Skin epidermis (tissue), 12 donors: ENCODE measurements around the gene GLI3.

Experiments
- H3K27ac ChIP-seq, 21 experiments: fragments of 200-600 bp; sonication (generic) in 11 of 21; one replicate each; pipeline ENCODE4 v1.5.0; 2020; ENCODE audit warnings: mild to moderate bottlenecking in 3 of 21, inconsistent platforms in 2 of 21, moderate library complexity in 2 of 21
- H3K4me3 ChIP-seq, 7 experiments: fragments of 200-600 bp; sonication (generic) in 2 of 7; one replicate each; pipeline ENCODE4 v1.5.0; 2020; ENCODE audit warnings: inconsistent platforms in 2 of 7, mild to moderate bottlenecking in 2 of 7, moderate library complexity in 1 of 7

GLI3 gene

DNA sequence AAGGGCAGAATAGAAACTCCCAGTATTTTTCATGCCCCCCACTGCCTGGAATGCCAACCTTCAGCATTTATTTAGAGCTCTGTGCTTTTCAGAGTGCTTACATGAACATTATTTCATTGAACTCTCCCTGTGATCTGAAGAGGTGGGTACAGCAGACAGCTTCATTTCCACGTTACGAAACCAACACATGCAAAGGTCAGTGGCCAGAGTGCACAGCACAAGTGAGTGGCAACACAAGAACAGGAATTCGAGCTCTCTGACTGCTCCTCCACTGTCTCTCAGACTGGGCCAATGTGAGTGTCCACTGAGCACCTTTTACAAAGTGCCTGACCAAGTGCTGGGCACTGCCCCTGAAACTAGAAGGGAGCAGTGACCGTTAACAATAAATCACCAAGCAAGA, 162.9 kb downstream of the GLI3 start:
- no peak overlapping the region for H3K4me3 ChIP-seq
- H3K27ac ChIP-seq: no peak overlapping the region

DNA sequence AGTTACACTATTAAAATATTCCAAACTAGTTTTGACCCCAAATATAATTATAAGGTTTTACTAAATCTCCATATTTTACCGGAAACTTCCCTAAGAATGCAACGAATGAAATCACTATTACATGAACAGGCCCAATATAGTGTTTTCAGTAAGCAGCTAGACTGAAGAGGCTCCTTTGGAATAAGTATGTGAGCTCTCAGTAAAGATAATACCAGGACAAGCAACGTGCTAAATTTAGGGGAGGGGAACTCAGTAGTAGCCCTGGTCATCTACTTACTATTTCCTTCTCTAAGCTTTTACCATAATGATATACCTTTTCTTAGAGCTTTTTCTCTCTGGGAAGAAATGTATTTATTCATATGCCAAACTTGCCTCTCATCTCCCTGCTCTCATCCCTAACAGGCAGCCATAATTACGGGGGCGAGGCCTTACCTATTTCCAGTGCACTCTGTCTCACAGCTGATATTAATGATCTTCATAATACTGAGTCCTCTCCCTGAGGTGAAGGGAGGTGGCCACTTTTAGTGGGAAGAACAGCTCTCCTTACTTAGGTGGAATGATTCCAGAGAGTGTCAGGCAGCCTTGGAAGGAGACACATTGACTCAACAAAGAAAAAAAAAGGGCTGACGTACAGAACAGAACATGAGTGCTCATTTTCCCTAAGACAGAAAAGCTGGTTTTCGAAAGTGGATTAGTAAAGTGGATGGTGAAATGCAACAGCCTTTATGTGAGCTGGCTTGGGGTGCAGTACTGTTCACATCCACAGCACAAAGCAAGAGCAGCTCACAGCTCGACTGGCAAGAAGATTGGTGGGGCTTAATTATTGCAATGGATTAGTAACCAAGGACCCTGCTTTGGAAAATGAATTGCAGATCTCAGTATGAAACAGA, 165.4 kb downstream of the GLI3 start:
- Histone ChIP-seq H3K27ac (peak overlapping the region in 2 of 21 experiments; percentile 33 to 56), H3K4me3 (no peak overlapping the region)

DNA sequence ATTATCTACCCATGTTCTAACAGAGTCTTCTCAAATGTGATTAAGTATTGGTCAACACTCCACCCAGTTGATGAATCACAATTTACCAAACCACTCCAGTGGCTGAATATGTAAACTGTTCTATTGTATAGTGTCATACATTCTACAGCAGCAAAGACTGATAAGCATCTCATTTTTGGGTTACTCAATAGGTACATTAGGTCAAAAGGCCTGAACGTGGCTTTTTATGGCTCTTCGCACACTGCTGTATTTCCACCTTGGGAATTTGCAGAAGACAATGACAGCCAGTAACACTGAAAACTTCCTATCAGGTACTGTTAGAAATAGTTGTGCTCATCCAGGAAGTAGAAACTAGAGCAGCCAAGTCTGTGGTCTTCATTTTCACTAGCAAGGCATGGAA, 166.9 kb downstream of the GLI3 start:
- no peak overlapping the region for H3K4me3 ChIP-seq
- no peak overlapping the region for H3K27ac ChIP-seq

DNA sequence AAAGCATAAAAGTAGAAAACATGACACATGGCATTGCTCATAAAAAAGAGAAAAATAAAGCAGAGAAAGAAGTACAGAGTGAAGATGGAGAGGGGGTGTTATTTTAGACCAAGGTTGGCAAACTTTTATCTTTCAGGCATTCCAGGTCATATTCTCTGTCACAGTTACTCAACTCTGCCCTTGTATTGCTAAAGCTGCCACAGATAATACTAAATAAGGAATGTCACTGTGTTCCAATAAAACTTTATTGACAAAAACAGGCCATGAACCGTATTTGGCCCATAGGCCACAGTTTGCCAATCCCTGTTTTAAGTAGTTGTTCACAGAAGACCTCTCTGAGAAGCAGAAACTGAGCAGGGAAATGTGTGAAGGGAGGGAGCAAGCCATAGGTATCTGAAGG, 167.4 kb downstream of the GLI3 start:
- Histone ChIP-seq H3K4me3 (no peak overlapping the region), H3K27ac (no peak overlapping the region)

DNA sequence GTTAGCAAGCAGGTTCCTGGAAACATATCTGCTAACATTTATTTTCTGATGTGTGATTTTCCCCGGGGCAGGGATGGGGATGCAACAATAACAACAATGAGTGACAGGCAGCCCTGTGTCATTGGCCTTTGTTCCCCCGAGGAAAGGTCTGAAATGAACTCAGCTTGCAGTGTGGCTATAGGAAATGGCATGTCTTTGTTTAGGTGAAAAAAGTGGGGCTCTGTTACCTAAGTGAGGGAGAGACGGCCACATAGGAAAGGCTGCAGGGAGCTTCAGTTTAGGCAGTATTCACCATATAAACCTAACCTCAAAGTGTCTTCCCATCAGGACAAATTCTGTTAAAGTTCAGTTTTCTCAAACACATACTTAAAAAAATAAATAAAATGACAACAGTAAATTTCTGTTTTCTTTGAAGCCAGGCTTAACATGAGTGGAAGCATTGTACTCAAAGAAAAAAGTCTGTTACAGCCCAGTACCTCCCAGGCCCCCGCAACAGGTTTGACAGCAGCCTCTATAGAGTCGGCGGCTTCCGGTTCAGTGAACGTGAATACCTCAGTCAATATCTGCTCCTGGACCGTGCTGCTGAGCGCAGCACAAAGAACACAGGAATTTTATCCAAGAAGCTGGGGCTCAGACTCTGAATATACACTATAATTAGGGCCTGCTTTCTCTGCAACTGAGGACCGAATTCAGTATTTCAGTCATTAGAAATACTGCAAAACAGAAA, 168.3 kb downstream of the GLI3 start:
- H3K4me3 ChIP-seq: no peak overlapping the region
- no peak overlapping the region for H3K27ac ChIP-seq

DNA sequence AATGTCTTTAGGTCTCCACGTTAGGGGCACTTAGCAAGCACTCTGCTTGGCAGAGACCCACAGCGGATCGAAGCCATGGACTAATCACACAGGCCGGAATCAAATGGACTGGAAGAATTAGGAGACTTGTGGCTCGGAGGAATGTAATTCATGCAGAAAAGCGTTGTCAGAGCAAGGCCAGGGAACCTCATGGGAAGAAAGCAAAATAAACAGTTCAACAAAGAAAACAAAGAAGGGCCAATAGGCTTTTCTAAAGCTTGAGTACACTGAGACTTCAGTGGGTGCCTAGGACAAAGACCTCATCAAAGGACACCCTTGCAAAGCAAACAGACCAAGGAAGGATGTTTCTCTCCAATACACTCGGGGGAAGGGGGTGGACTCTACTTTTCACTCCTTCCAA, 171.1 kb downstream of the GLI3 start:
- H3K27ac ChIP-seq: no peak overlapping the region
- H3K4me3 ChIP-seq: no peak overlapping the region

DNA sequence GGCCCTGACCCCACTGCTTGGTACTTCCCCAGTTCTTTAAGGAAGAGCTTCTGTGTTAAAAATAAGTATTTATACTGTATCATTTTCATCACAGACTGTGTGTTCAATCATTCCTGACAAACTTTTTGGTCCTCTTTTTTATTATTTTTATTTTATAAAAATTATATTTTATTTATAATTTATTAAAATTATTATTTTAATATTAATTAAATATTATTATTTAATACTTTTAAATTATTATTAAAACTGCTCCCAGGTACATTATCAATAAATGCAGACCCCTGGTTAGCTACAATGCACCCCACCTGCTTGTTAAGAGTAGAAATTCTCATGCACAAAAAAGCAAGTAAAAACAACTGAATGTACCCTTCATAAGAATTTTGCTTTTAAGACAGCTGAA, 172.0 kb downstream of the GLI3 start:
- H3K4me3 ChIP-seq: no peak overlapping the region
- H3K27ac ChIP-seq: no peak overlapping the region

DNA sequence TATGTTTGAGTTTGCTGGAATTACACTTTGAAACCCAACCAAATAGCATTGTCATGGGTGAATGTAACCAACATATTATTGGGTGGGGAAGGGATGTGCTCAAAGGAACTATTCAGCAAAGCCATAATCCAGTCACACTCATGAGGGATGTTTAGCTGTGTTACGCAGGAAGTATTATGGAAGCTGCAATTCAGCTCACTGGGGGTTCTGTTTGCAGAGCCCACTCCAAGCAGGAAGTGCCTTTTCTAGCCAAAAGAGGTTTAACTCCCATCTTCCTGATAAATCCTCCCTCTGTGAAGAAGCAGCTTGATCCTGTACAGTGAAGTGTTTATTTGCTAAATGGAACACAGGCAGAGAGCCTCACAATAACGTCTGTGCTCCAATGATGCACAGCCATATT, 172.5 kb downstream of the GLI3 start:
- Histone ChIP-seq H3K27ac (no peak overlapping the region), H3K4me3 (no peak overlapping the region)

DNA sequence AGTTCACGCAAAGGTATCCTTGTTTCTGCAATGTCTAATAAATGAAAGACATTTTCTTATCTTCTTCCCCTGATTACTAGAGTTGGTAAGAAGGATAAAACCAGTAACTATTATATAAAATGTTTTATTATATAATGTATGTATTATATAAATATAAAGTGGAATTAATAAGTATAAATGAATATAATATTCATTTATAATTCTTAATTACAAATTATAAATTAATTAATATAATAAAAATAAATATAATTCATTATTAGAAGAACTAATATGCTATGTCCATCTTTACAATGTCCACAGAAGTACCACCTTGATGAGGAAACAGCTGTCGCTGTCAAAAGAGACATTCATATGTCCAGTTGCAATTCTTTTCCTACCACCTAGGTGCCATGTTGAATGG, 177.7 kb downstream of the GLI3 start:
- H3K27ac ChIP-seq: no peak overlapping the region
- no peak overlapping the region for H3K4me3 ChIP-seq

DNA sequence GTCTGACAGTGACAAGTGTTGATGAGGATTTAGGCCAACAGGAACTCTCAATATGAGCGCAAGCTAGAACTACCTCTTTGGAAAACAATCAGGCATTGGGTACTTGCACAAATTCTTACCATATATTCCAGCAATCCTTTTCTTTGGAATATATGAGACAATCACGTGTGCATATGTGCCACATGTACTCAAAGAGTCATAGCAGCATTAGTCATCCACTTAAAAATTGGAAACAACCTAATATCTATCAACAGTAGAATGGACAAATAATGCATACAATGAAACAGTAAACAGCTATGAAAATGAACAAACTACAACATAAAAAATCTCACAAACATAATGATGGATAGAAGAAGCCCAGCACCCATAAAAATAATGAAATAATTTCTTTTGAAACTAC, 179.7 kb downstream of the GLI3 start:
- Histone ChIP-seq H3K4me3 (no peak overlapping the region), H3K27ac (no peak overlapping the region)

DNA sequence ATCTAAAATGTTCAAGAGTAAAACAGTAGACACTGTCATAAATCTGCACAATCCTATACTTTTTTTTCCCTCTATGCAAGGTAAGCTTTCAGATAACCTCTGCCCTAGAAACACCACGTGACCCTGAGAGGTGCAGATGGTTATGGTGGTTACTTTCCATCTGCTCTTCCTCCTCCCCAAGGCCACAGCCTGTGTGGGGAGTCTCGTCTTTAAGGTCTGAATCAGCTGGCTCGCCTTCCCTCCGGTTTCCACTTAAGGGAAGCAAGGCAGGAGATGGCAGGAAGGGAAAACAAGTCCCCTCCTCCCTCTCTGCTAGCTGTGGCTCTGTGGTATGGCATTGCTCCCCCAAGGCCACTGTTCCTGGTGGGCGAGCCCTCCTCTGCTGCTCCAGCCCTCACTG, 181.8 kb downstream of the GLI3 start:
- Histone ChIP-seq H3K4me3 (no peak overlapping the region), H3K27ac (no peak overlapping the region)

DNA sequence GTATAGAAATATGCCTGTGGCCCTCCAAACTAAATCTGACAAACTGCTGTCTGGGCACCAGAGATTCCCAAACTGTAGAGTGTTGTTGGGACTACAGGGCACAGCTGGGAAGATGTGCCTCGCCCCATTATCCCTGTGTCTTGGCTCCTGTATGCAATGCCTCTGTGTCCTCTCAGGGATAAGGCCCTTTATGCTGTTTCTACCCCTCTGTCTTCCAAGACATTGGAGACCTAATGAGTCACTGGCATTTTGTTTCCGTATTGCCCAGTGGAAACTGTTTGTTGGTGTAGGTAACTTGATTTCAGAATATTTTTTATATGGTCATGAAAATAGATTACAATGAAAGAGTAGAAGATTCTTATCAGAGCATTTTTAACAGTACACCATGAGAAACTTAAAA, 183.2 kb downstream of the GLI3 start:
- H3K27ac ChIP-seq: no peak overlapping the region
- no peak overlapping the region for H3K4me3 ChIP-seq

DNA sequence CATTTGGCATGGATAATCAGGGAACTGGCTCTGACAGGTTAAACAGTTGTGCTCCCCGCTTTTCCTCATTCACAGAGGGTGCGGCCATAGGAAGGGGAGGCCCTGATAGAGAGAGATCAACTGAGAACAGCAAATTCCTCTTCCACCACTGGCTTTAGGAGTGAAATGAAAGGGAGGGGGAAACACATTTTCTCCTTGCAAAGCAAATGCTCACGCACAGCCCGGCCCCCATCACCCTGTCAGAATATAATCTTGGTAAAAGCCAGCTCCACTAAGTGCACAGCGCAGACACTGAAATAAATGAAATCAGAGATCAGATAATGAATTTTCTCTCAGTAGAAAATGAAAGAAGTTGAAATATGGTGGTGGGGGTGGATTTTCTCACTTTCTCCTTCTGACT, 187.2 kb downstream of the GLI3 start:
- H3K27ac ChIP-seq: no peak overlapping the region

DNA sequence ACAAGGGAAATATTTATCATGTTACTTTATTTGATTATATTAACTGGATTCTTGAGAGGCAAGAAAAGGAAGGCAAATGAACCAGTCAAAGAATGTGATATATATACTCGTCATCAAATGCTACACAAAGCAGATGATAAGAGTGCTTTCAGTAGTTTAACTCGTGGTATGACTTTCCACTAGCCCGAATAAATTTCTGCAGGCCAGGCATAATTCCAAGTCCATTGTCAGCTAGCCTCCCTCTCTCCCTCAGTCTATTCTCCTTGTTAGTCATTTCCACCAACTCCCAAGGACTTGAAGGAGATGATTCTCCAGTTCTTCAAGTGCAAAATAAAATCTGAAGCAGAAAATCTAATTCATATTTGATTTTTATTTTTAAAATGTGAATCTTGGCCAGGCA, 190.5 kb downstream of the GLI3 start:
- H3K27ac ChIP-seq: no peak overlapping the region
- no peak overlapping the region for H3K4me3 ChIP-seq

More for the DNA sequence above, 187.2 kb downstream of the GLI3 start:
- no peak overlapping the region for H3K4me3 ChIP-seq

DNA sequence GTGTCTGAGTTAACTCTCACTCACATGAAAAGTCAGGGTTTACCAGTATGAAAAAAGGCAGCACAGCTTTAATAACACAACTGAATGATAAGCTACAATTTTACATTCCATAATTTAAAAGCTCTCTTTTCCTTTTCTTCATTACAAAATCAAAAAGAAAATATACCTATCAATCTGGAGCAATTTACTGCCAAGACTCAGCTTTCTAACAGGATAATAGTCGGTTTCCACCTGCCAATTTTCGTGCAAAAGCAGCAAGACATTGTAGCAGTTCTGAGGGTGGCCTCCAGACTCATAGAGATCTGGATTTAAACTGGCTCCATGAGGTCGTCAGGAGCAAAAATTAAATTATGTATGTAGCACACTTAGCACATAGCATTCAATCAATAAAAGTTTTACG, 191.0 kb downstream of the GLI3 start:
- Histone ChIP-seq H3K27ac (no peak overlapping the region), H3K4me3 (no peak overlapping the region)

DNA sequence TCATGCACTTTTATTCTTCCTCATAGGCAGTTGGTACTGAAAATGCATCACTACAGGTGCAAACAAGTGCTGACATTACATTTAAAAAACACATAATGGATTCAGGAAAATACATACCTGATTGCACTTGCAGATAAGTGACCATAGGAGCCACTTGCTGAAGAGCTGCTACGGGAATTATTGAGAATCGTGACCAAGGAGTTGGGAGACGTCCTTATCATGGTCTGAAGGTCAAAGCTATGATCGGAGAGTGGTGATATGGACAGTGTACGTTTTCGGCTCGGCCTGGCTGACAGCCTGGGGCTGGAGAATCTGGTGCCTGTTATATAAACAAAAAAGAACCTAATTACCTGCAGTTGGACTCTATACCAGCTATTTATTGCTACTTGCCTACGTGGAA, 197.1 kb downstream of the GLI3 start:
- Histone ChIP-seq H3K4me3 (no peak overlapping the region), H3K27ac (no peak overlapping the region)

DNA sequence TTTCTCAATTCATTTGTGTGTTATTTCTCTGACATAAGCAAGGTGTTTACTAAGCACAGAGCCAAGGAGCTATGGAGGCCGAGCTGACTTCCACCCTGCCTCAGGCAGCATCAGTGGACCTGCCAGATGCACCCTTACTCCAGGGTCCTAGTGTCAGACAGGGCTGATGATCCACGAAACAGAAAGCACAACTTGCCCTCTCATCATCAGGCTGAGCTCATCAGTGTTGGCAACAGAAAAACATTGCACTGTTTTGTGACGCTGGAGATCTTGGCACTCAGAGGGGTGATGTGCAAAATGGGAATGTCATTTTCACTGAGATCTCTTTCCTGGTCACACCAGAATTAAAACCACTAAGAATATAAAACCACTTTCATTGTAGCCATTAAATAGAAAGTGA, 201.8 kb downstream of the GLI3 start:
- Histone ChIP-seq H3K4me3 (no peak overlapping the region), H3K27ac (no peak overlapping the region)

DNA sequence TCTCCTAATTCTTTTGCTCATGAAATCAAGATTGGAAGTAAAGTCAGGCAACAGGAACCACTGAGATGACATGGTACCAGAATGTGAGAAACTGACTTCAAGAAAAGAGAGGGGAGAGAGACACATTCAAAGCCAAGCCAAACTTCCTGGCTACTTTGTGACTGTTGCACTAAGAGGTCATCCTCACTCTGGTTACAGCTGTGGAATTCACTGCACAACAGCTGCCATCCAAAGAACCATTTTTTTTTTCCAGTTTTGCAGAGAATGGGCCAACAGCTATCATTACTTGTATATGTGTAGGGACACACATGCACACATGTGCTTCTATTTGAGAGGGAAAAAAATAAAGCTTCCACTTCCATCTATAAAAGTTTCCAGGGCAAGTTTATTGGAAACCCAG, 203.5 kb downstream of the GLI3 start:
- no peak overlapping the region for H3K27ac ChIP-seq
- no peak overlapping the region for H3K4me3 ChIP-seq

DNA sequence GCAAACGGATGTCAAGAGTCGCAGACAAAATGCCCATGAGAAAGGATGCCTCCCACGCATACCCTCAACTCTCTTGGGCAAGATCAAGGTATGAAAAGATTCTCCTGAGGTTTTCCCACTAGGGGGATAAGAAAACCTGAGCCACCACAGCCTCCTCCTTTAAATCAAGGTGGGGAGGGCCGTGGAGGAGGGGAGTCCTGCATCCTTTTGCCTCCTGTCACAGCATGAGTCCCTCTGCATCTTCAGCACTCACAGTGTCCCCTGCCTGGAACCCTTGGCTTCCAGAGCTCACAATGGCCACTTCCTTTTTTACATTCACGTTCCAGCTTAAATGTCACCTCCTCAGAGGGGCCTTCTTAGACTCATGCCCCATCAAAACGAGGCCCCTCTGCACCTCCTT, 207.6 kb downstream of the GLI3 start:
- H3K4me3 ChIP-seq: no peak overlapping the region
- H3K27ac ChIP-seq: no peak overlapping the region

DNA sequence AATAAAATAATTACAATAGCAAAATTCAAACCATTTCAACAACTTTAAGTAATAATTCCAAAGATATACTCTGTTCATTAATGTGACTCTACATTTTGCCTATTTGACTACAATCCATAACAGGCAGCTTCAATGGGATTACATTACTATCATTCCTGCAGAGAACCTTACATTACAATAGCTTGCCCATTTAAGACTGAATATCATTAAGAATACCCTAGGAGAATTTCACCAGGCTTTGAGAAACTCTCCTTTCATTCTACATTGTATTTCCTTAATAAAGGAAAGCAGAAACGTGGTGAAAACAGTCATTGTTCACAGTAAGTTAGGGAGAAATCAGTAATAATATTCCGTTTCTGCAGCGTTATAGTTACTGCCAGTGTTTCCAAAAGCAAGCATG, 209.5 kb downstream of the GLI3 start:
- H3K27ac ChIP-seq: no peak overlapping the region
- H3K4me3 ChIP-seq: no peak overlapping the region

DNA sequence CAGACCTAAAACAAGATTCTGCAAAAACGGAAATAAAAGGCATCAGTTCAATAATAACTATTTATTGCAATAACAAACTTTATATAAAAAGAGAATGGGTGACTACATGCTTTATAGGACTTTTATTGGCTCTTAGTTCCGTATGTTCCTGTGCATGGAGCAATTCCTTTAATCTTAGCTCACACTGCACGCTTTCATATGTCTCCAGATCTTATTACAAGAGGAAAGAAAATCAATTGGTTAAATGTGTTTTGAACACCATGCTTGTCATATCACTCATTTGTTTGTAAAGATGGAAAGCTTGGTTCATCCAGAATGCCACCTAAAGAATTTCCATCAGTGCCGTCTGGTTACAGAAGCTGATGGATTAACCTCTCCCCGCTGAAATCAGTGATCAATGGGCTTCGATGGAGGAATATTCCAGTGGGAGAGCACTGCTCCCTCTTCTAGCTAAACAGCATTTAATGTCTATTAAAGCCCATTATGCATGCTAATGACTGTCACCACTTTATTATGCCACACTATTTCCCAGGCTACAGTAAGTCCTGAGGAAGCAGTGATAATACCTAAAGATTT, 210.3 kb downstream of the GLI3 start:
- H3K27ac ChIP-seq: no peak overlapping the region
- H3K4me3 ChIP-seq: no peak overlapping the region
